Activated CD8-positive, alpha-beta memory T cell treated with anti-CD3 and anti-CD28 coated beads, Interleukin-2, amount 50 U/mL, for 1 hour (primary cell): ENCODE results near the gene OXT.
"Not testable (repeated sequence)": the region's sequence is repeated elsewhere in the genome, so short reads cannot be mapped to it uniquely, and the experiment has no call there.

Source experiments
- DNase-seq: peaks from one replicate; pipeline ENCODE4 v3.0.0-alpha.2; 2020; ENCODE audit errors: extremely low read depth

The OXT gene

GRCh38 chr20:3109350-3110302 is 38.2 kb downstream of the OXT start:
- DNase-seq: no peak

- DNase-seq: no peak
These were observed 40.1 kb downstream of the OXT start for GRCh38 chr20:3111507-3111906.

GRCh38 chr20:3111995-3112394 is 40.6 kb downstream of the OXT start:
- DNase-seq: no peak

GRCh38 chr20:3115190-3116107 is 44.0 kb downstream of the OXT start:
- DNase-seq: no peak

GRCh38 chr20:3116341-3116740 is 44.9 kb downstream of the OXT start:
- no peak for DNase-seq

GRCh38 chr20:3117839-3118379 is 46.5 kb downstream of the OXT start:
- not testable (repeated sequence) for DNase-seq

- DNase-seq: no peak
These were observed 47.6 kb downstream of the OXT start for GRCh38 chr20:3119044-3119443.

- no peak for DNase-seq
These were observed 50.0 kb downstream of the OXT start for GRCh38 chr20:3121271-3121911.
